Suprapubic skin (tissue), 4 donors: Measurements from ENCODE around the gene CEP350. TPM values are rescaled to one million over a fixed set of nuclear protein-coding genes. Genes with fewer than 3 reads are reported as not detected.

Experiments
- DNase-seq, 2 donors: peaks; one replicate each; pipeline ENCODE4 v3.0.0-alpha.2; 2019; ENCODE audit warnings: low spot score in 2 of 2
- H3K27ac ChIP-seq: fragments of 200-600 bp; sonication (generic); one replicate; pipeline ENCODE4 v1.5.1; 2019
- H3K27me3 ChIP-seq: fragments of 200-600 bp; sonication (generic); one replicate; pipeline ENCODE4 v1.5.1; 2019
- H3K36me3 ChIP-seq: fragments of 200-600 bp; sonication (generic); one replicate; pipeline ENCODE4 v1.5.1; 2019
- H3K4me1 ChIP-seq: fragments of 200-600 bp; sonication (generic); one replicate; pipeline ENCODE4 v1.5.1; 2019
- H3K4me3 ChIP-seq: fragments of 200-600 bp; sonication (generic); one replicate; pipeline ENCODE4 v1.5.1; 2019; ENCODE audit warnings: mild to moderate bottlenecking
- H3K9me3 ChIP-seq: fragments of 200-600 bp; sonication (generic); one replicate; pipeline ENCODE4 v1.5.1; 2019
- EP300 ChIP-seq: sonication (generic); formaldehyde crosslinking; IDR thresholded peaks from one replicate; pipeline ENCODE4 v1.6.1; 2017; ENCODE audit warnings: antibody characterized with exemption
- POLR2A ChIP-seq, 2 donors: fragments of 450-650 bp; IDR thresholded peaks; one replicate each; pipeline ENCODE4 v1.6.1; 2017; ENCODE audit warnings: antibody characterized with exemption in 2 of 2, mild to moderate bottlenecking in 2 of 2, moderate library complexity in 2 of 2
- POLR2AphosphoS5 ChIP-seq, 3 donors: sonication (generic); formaldehyde crosslinking; IDR thresholded peaks; one replicate each; pipeline ENCODE4 v1.6.1; 2017; ENCODE audit warnings: antibody characterized with exemption in 3 of 3
- WGBS: methylation state at CpG from one replicate; pipeline ENCODE4 v1.1.5; 2018; 5-methylcytosine and 5-hydroxymethylcytosine counted together
- total RNA-seq, 4 donors: library from RNA; depleted of rRNA; stranded (reverse); fragments of >200 nt; gene quantifications; one replicate each; pipeline ENCODE4 v1.1.0, GENCODE V29; 2016
- TF ChIP-seq, protein P1 (sequence below), 2 donors: fragments of 200-600 bp in 1 of 2; fragments of 450-650 bp in 1 of 2; sonication (generic) in 1 of 2; IDR thresholded peaks; one replicate each; pipeline ENCODE4 v1.5.1; 2016 to 2019; ENCODE audit warnings: antibody characterized with exemption in 2 of 2, mild to moderate bottlenecking in 1 of 2, moderate library complexity in 1 of 2

Gene CEP350
- total RNA-seq, 4 donors from 2014 or later: 60.5 to 90.2 (median 68.4) TPM

DNA sequence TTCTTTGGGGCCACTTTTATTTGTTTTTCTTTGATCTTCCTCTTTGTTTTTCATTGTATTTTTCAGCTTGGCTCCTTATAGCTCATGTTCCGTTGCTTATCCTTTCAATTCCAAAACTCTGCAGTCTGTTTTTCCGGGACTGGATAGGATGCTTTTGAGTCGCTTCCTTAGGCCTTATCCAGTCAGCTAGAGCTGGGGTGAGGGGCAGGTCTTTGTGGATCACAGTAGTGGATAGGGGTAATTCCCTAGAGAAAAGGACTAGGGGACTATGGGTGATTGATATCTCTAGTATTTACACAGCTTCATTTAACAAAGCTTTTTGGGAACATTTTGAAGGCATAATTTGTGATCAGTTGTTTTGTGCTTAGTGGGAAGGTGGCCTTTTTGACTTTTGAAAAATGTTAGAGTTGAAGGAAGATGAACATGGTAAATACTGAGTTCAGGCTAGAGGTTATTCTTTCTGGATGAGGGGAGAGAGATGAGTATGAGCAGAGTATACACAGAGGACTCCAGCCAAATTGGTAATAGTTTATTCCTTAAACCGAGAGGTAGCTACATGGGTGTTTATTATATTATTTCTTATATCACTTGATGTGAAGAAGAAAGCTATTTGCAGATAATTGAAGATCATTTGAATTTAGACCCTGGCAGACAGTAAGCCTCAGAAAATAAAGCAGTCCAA, 22.5 kb downstream of the CEP350 start:
- TF ChIP-seq, protein P1, sequence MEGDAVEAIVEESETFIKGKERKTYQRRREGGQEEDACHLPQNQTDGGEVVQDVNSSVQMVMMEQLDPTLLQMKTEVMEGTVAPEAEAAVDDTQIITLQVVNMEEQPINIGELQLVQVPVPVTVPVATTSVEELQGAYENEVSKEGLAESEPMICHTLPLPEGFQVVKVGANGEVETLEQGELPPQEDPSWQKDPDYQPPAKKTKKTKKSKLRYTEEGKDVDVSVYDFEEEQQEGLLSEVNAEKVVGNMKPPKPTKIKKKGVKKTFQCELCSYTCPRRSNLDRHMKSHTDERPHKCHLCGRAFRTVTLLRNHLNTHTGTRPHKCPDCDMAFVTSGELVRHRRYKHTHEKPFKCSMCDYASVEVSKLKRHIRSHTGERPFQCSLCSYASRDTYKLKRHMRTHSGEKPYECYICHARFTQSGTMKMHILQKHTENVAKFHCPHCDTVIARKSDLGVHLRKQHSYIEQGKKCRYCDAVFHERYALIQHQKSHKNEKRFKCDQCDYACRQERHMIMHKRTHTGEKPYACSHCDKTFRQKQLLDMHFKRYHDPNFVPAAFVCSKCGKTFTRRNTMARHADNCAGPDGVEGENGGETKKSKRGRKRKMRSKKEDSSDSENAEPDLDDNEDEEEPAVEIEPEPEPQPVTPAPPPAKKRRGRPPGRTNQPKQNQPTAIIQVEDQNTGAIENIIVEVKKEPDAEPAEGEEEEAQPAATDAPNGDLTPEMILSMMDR (IDR thresholded peaks at IDR 0.05): no peak
- no peak for TF ChIP-seq EP300
- no peak for TF ChIP-seq POLR2AphosphoS5 (IDR thresholded peaks at IDR 0.05)
- no peak for TF ChIP-seq POLR2A (IDR thresholded peaks at IDR 0.05)
- H3K27ac ChIP-seq: no peak overlapping the region
- no peak for DNase-seq
- H3K4me1 ChIP-seq: peaks cover 2% of the 10 kb centered on the region
- no peaks in the 10 kb centered on the region for H3K36me3 ChIP-seq
- 88% methylated on average over 4 of the region's 4 CpGs for whole genome bisulfite sequencing
- no peak overlapping the region for H3K4me3 ChIP-seq
- H3K27me3 ChIP-seq: no peaks in the 10 kb centered on the region
- H3K9me3 ChIP-seq: no peaks in the 10 kb centered on the region

DNA sequence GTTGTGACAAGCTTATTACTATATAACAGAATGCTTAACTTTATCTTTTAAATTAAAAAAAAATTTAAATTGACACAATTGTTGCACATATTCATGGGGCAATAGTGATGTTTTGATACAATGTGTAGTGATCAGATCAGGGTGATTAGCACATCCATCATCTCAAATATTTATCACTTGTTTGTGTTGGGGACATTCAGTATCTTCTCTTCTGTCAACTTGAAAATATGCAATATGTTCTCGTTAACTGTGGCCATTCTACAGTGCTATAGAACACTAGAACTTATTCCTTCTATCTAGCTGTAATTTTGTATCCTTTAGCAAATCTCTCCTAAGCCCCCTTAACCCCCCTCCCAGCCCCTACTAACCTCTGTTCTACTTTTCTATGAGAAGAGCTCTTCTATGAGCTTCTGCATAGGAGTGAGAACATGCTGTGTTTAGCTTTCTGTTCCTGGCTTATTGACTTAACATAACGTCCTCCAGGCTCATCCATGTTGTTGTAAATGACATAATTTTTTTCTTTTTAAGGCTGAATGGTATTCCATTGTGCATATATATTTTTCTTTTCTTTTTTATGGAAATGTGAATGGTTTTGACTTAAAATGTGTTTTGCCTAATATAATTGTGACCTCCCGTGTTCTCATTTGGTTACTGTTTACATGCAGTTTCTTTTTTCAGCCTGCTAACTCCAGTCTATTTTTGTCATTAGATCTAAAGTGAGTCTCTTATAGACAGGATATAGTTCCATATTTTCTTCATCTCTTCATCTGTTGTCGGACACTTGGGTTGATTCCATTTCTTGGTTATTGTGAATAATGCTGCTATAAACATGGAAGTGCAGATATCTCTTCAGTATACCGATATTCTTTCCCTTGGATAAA, 23.8 kb downstream of the CEP350 start:
- no peak overlapping the region for H3K4me3 ChIP-seq
- H3K9me3 ChIP-seq: no peaks in the 10 kb centered on the region
- 79% methylated on average over 5 of the region's 5 CpGs for WGBS
- peaks cover 2% of the 10 kb centered on the region for H3K4me1 ChIP-seq
- H3K36me3 ChIP-seq: no peaks in the 10 kb centered on the region
- H3K27ac ChIP-seq: no peak overlapping the region
- no peak for DNase-seq
- no peak for TF ChIP-seq EP300
- TF ChIP-seq POLR2AphosphoS5 (IDR thresholded peaks at IDR 0.05): no peak
- TF ChIP-seq, protein P1 (IDR thresholded peaks at IDR 0.05): no peak
- no peak for TF ChIP-seq POLR2A (IDR thresholded peaks at IDR 0.05)
- H3K27me3 ChIP-seq: no peaks in the 10 kb centered on the region

DNA sequence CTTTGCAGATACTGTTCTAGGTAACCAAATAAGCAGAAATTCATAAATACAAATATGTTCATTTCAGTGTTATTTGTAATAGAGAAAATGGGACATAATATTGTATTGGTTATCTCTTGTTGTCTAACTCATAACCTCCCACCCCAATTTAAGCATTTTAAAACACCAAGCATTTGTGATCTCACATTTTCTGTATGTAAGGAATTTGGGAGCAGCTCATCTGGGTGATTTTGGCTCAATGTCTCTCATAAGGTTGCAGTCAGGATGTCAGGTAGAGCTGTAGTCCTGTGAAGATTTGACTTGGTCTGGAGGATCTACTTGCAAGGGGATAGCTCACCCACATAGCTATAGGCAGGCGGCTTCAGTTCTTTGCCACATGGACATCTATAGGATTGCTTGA, 29.5 kb downstream of the CEP350 start:
- H3K9me3 ChIP-seq: no peaks in the 10 kb centered on the region
- WGBS: 90% methylated on average over 1 of the region's 1 CpG

DNA sequence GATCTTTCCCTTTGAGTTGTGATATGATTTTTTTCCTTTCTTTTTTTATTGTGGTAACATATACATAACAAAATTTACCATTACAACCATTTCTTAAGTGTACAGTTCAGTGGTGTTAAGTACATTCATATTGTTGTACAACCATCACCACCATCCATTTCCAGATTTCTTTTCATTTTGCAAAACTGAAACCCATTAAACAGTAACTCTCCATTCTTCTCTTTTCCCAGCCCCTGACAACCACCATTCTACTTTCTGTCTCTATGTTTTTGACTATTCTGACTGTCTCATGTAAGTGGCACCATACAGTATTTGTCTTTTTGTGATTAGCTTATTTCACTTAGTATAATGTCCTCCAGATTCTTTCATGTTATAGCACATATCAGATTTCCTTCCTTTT, 30.3 kb downstream of the CEP350 start:
- no peak for DNase-seq
- Histone ChIP-seq H3K36me3 (peaks cover 10% of the 10 kb centered on the region), H3K27me3 (no peaks in the 10 kb centered on the region), H3K4me3 (no peak overlapping the region), H3K9me3 (no peaks in the 10 kb centered on the region), H3K4me1 (peaks cover 5% of the 10 kb centered on the region), H3K27ac (no peak overlapping the region)
- TF ChIP-seq POLR2A (IDR thresholded peaks at IDR 0.05) (no peak), POLR2AphosphoS5 (IDR thresholded peaks at IDR 0.05) (no peak), EP300 (no peak)
- TF ChIP-seq, protein P1 (IDR thresholded peaks at IDR 0.05): no peak

More for the DNA sequence above, 29.5 kb downstream of the CEP350 start:
- H3K4me3 ChIP-seq: no peak overlapping the region
- no peak for TF ChIP-seq POLR2AphosphoS5 (IDR thresholded peaks at IDR 0.05)
- TF ChIP-seq POLR2A (IDR thresholded peaks at IDR 0.05): no peak
- TF ChIP-seq EP300: no peak
- TF ChIP-seq, protein P1 (IDR thresholded peaks at IDR 0.05): no peak
- H3K27ac ChIP-seq: no peak overlapping the region
- H3K27me3 ChIP-seq: no peaks in the 10 kb centered on the region
- peaks cover 5% of the 10 kb centered on the region for H3K36me3 ChIP-seq
- H3K4me1 ChIP-seq: peaks cover 5% of the 10 kb centered on the region
- no peak for DNase-seq

DNA sequence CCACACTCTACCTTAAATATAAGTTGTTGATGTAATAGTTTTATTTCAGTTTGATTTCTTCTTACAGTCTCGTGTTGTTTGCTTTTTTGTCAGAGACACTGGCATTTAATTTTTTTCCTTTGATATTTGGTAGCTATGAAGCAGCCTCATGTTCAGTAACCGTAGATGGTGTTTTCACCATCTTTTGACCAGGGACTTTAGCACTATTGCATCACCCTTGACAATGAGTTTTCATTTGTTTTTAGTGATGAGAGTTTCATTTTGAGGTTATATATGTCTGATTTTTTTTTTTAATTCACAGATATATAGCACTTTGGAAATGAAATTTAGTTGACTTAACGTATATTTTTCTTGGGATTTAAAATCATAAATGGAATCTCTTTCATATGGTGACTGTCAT, 36.2 kb downstream of the CEP350 start:
- no peak for DNase-seq
- H3K9me3 ChIP-seq: no peaks in the 10 kb centered on the region
- peaks cover 43% of the 10 kb centered on the region for H3K36me3 ChIP-seq
- no peak overlapping the region for H3K27ac ChIP-seq
- H3K4me1 ChIP-seq: peaks cover 5% of the 10 kb centered on the region
- TF ChIP-seq EP300: no peak
- TF ChIP-seq, protein P1 (IDR thresholded peaks at IDR 0.05): no peak
- no peak for TF ChIP-seq POLR2AphosphoS5 (IDR thresholded peaks at IDR 0.05)
- TF ChIP-seq POLR2A (IDR thresholded peaks at IDR 0.05): no peak
- H3K27me3 ChIP-seq: no peaks in the 10 kb centered on the region
- 86% methylated on average over 3 of the region's 3 CpGs for WGBS
- H3K4me3 ChIP-seq: no peak overlapping the region
